Activated CD4-positive, alpha-beta T cell treated with anti-CD3 and anti-CD28 coated beads, Interleukin-2, Interleukin-6, amounts not matched to agents 100 ng/mL and 50 ng/mL, durations not matched to agents 16 hours and 8 hours (primary cell): ENCODE results near the gene PRKCA.
"Not testable (repeated sequence)": the region's sequence is repeated elsewhere in the genome, so short reads cannot be mapped to it uniquely, and the experiment has no call there.

ENCODE experiments used
- DNase-seq: peaks from one replicate; pipeline ENCODE4 v3.0.0-alpha.2; 2020

PRKCA gene

GRCh38 chr17:66444031-66444430 lies 141.6 kb downstream of the PRKCA start:
- DNase-seq = no peak

- DNase-seq = no peak
Observed at GRCh38 chr17:66445229-66445628, 142.8 kb downstream of the PRKCA start.

GRCh38 chr17:66446419-66446818 lies 144.0 kb downstream of the PRKCA start:
- DNase-seq = no peak

GRCh38 chr17:66447159-66447558 lies 144.7 kb downstream of the PRKCA start:
- DNase-seq = no peak

- DNase-seq = no peak
Observed at GRCh38 chr17:66448026-66448639, 145.7 kb downstream of the PRKCA start.

- no peak for DNase-seq
Observed at GRCh38 chr17:66449418-66449977, 147.1 kb downstream of the PRKCA start.

- DNase-seq = no peak
Observed at GRCh38 chr17:66450008-66450851, 147.8 kb downstream of the PRKCA start.

GRCh38 chr17:66450852-66451158 lies 148.4 kb downstream of the PRKCA start:
- DNase-seq = no peak

- DNase-seq = no peak
Observed at GRCh38 chr17:66451188-66452149, 149.1 kb downstream of the PRKCA start.

- no peak for DNase-seq
Observed at GRCh38 chr17:66455060-66455459, 152.6 kb downstream of the PRKCA start.

- DNase-seq = not testable (repeated sequence)
Observed at GRCh38 chr17:66457499-66457898, 155.1 kb downstream of the PRKCA start.

GRCh38 chr17:66458782-66459181 lies 156.4 kb downstream of the PRKCA start:
- DNase-seq = no peak

- DNase-seq = peak; percentile 32
Observed at GRCh38 chr17:66459811-66460270, 157.4 kb downstream of the PRKCA start.

GRCh38 chr17:66460558-66460957 lies 158.1 kb downstream of the PRKCA start:
- no peak for DNase-seq

- no peak for DNase-seq
Observed at GRCh38 chr17:66461343-66461995, 159.1 kb downstream of the PRKCA start.

GRCh38 chr17:66462010-66462409 lies 159.6 kb downstream of the PRKCA start:
- no peak for DNase-seq

- no peak for DNase-seq
Observed at GRCh38 chr17:66464921-66465320, 162.5 kb downstream of the PRKCA start.

GRCh38 chr17:66465701-66466100 lies 163.3 kb downstream of the PRKCA start:
- DNase-seq = no peak

GRCh38 chr17:66466106-66466820 lies 163.8 kb downstream of the PRKCA start:
- no peak for DNase-seq

GRCh38 chr17:66466840-66467367 lies 164.5 kb downstream of the PRKCA start:
- peak; percentile 89 for DNase-seq

- peak; percentile 32 for DNase-seq
Observed at GRCh38 chr17:66467766-66468165, 165.4 kb downstream of the PRKCA start.
